Endometrial microvascular endothelial cells (primary cell): Measurements from ENCODE around the gene RORC. TPM values are rescaled to one million over a fixed set of nuclear protein-coding genes. Genes with fewer than 3 reads are reported as not detected.
"Not testable (repeated sequence)": the region's sequence is repeated elsewhere in the genome, so short reads cannot be mapped to it uniquely, and the experiment has no call there.

Experiments used
- in situ Hi-C: cut with HindIII; loops from 2 replicates; pipeline ENCODE4 v1.10.0; 2017; ENCODE audit warnings: low sequenced_read_pairs, low pct_unique_long_range_greater_than_20kb; ENCODE audit errors: inconsistent ontology term
- total RNA-seq: library from RNA; depleted of rRNA; stranded (reverse); fragments of >200 nt; gene quantifications from one replicate; pipeline ENCODE4 v1.2.3, GENCODE V29; 2015; ENCODE audit errors: inconsistent ontology term

RORC gene
- not detected for total RNA-seq

DNA sequence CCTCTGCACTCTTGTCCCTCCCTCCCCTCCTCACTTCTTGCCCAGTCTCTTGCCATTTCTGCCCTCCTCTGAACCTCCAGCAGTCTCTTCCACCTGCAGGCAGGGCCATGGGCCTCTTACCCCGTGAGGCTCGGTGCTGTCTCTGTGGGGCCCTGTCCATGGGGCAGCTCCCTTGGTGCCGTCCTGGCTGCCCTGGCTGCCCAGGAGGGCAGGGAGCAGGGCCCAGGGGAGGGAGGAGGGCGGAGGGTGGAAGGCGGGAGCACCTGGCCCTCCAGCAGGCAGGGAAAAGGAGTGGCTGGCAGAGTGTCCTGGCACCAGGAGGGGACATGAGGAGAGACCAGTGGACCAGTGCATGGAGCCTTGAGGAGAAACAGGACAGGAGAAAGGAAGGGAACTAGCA is at the start of gene RORC:
Gene RORC (minus strand): TSS at position 198 of the 400 bp plus-strand sequence. CDS start 38 bp downstream, at position 160.
- in situ Hi-C loops, result no loop called here

DNA sequence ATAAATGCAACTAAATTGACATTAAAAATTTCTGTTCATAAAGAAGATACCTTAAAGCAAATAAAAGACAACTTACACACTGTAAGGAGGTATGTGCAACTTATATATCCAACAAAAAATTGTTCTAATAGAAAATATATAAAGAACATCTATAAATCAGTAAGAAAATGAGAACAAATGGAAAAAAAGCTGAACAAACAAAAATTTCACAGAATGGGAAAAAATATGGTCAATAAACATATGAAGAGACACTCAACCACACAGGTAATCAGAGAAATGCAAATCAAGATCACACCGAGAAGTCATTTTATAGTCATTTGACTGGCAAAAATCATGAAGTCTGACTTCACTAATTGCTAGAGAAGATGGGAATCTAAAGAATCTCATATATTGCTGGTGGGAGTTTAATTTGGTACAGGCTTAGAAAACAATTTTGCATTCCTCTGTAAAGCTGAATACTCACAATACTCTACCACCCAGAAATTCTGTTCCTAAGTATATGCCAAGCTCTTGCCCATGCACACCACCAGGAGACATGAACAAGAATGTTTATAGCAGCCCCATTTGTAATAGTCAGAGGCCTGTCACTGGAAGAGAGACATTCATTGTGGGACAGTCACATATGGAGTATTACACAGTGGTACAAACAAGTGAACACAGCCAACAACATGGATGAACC is 44.0 kb upstream of the RORC start:
- in situ Hi-C loops, result no loop called here

- in situ Hi-C loops, result not testable (repeated sequence)
These were observed 41.2 kb upstream of the RORC start for GRCh38 chr1:151872776-151873175.

- in situ Hi-C loops, result no loop called here
These were observed 39.9 kb upstream of the RORC start for GRCh38 chr1:151871284-151872030.

- in situ Hi-C loops, result no loop called here
These were observed 36.9 kb upstream of the RORC start for GRCh38 chr1:151868486-151868885.

- in situ Hi-C loops, result no loop called here
These were observed 36.3 kb upstream of the RORC start for GRCh38 chr1:151867765-151868411.

GRCh38 chr1:151867321-151867720 is 35.7 kb upstream of the RORC start:
- in situ Hi-C loops, result no loop called here

DNA sequence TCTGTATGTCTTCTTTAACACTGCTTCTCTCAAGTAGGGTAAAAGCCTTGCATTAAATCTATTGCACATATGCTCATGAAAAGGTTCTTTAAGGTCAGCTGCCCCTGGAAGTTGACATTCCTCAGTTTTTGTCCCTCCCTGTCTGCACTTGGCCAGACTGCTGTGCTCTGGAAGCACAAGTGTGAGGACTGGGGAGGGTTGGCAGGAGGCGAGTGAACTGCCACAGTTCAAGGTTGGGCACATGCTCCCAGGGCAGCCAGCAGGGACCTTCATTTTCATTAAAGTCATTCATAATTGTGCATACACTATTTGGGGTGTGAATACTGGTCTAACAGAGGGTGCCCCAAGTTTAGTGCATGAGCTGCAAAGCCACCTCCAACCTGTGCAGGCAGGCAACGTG is 32.8 kb upstream of the RORC start:
- in situ Hi-C loops, result no loop called here

- in situ Hi-C loops, result no loop called here
These were observed 31.0 kb upstream of the RORC start for GRCh38 chr1:151862604-151863003.

GRCh38 chr1:151860504-151861187 is 29.0 kb upstream of the RORC start:
- in situ Hi-C loops, result no loop called here

- in situ Hi-C loops, result no loop called here
These were observed 28.3 kb upstream of the RORC start for GRCh38 chr1:151859891-151860293.

DNA sequence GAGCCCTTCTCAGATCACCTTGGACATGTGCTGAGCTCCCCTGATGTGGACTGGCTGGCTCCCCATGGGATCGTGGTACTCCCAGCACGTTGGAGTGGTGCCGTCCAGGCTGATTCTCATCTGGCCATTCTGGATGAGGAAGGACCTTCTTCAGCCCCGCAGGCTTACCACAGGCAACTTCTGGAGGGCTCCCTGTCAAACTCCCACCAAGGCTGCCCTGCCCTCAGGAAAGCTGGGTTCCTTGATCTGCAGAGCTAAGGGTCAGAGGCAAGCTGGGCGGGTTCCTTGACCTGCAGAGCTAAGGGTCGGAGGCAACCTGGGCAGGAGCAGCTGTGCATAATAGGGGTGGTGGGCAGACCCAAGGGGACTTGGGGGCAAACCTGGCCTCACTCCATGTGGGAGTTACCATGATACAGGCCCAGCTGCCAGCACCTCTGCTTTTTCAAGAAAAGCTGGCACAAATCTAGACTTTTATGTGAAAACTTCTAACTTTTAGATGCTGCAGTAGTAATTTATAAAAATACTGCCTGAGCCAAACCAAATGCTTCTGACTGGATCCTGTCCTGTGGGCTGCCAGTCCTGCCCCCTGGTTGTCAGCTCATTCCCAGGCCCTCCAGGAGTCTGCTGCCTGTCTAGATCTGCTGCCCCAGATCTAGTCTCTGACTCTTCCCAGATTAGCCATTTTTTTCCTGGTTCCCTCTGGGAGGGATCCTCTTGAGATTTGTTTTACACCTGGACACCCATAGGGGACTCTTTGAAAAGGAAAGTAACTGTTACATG is 27.5 kb upstream of the RORC start:
- in situ Hi-C loops, result no loop called here

- in situ Hi-C loops, result no loop called here
These were observed 26.6 kb upstream of the RORC start for GRCh38 chr1:151858030-151858746.

DNA sequence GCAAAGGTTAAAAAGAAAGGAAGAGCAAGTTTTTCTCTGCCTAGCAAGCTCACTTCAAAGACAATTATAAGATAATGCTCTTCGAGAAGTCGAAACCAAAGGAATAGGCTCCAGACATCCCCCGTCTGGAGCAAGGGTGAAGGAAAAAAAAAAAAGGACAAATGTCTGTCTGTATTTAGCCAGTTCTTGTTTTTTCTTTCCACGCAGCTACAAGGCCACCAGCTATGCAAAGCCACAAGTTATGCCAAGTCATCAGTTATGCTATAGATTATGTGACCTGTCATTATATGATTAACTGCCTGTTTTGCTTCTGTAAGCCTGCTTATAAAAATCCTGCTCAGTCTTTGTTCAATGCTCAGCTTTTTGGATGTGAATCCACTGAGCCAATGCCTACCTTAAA is 24.3 kb upstream of the RORC start:
- in situ Hi-C loops, result no loop called here

GRCh38 chr1:151855516-151855915 is 23.9 kb upstream of the RORC start:
- in situ Hi-C loops, result not testable (repeated sequence)

GRCh38 chr1:151854658-151855057 is 23.1 kb upstream of the RORC start:
- in situ Hi-C loops, result no loop called here

GRCh38 chr1:151853411-151853943 is 21.9 kb upstream of the RORC start, which contains the start of gene THEM5:
THEM5 (minus strand) TSS chr1:151853712; CDS start chr1:151853565, 147 bp downstream.
- in situ Hi-C loops, result no loop called here

GRCh38 chr1:151852733-151853132 is 21.1 kb upstream of the RORC start:
- in situ Hi-C loops, result no loop called here
